NT2/D1 (cell line): ENCODE results near the gene CHAMP1.

ENCODE experiments used
- DNase-seq: peaks from one replicate; pipeline ENCODE4 v3.0.0-alpha.2; 2011; ENCODE audit warnings: low read depth, low spot score
- H3K27me3 ChIP-seq: 2 replicates; pipeline ENCODE4 v1.6.0; 2011; ENCODE audit warnings: mild to moderate bottlenecking; ENCODE audit not compliant: insufficient read length, insufficient read depth
- H3K36me3 ChIP-seq: 2 replicates; pipeline ENCODE4 v1.6.1; 2011; ENCODE audit warnings: mild to moderate bottlenecking, low read length, mixed read lengths; ENCODE audit not compliant: insufficient read depth, insufficient read length
- H3K4me1 ChIP-seq: 2 replicates; pipeline ENCODE4 v1.5.1; 2011; ENCODE audit not compliant: insufficient read depth, insufficient read length
- H3K4me3 ChIP-seq: 2 replicates; pipeline ENCODE4 v1.5.1; 2011; ENCODE audit warnings: low read depth; ENCODE audit not compliant: insufficient read length
- H3K9ac ChIP-seq: 2 replicates; pipeline ENCODE4 v1.6.0; 2011; ENCODE audit warnings: low read depth; ENCODE audit not compliant: insufficient read length
- H3K9me3 ChIP-seq: 2 replicates; pipeline ENCODE4 v1.5.1; 2011; ENCODE audit warnings: mild to moderate bottlenecking, low read length; ENCODE audit not compliant: insufficient read depth
- SUZ12 ChIP-seq: IDR thresholded peaks from 2 replicates; pipeline ENCODE4 v1.6.1; 2011; ENCODE audit not compliant: insufficient read length, insufficient read depth; ENCODE audit errors: extremely low read depth
- YY1 ChIP-seq: IDR thresholded peaks from 2 replicates; pipeline ENCODE4 v1.6.1; 2011; ENCODE audit not compliant: insufficient read length, insufficient read depth
- ZNF274 ChIP-seq: IDR thresholded peaks from 2 replicates; pipeline ENCODE4 v1.6.1; 2011; ENCODE audit warnings: mild to moderate bottlenecking, low read depth, low read length

The CHAMP1 gene, protein sequence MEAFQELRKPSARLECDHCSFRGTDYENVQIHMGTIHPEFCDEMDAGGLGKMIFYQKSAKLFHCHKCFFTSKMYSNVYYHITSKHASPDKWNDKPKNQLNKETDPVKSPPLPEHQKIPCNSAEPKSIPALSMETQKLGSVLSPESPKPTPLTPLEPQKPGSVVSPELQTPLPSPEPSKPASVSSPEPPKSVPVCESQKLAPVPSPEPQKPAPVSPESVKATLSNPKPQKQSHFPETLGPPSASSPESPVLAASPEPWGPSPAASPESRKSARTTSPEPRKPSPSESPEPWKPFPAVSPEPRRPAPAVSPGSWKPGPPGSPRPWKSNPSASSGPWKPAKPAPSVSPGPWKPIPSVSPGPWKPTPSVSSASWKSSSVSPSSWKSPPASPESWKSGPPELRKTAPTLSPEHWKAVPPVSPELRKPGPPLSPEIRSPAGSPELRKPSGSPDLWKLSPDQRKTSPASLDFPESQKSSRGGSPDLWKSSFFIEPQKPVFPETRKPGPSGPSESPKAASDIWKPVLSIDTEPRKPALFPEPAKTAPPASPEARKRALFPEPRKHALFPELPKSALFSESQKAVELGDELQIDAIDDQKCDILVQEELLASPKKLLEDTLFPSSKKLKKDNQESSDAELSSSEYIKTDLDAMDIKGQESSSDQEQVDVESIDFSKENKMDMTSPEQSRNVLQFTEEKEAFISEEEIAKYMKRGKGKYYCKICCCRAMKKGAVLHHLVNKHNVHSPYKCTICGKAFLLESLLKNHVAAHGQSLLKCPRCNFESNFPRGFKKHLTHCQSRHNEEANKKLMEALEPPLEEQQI

DNA sequence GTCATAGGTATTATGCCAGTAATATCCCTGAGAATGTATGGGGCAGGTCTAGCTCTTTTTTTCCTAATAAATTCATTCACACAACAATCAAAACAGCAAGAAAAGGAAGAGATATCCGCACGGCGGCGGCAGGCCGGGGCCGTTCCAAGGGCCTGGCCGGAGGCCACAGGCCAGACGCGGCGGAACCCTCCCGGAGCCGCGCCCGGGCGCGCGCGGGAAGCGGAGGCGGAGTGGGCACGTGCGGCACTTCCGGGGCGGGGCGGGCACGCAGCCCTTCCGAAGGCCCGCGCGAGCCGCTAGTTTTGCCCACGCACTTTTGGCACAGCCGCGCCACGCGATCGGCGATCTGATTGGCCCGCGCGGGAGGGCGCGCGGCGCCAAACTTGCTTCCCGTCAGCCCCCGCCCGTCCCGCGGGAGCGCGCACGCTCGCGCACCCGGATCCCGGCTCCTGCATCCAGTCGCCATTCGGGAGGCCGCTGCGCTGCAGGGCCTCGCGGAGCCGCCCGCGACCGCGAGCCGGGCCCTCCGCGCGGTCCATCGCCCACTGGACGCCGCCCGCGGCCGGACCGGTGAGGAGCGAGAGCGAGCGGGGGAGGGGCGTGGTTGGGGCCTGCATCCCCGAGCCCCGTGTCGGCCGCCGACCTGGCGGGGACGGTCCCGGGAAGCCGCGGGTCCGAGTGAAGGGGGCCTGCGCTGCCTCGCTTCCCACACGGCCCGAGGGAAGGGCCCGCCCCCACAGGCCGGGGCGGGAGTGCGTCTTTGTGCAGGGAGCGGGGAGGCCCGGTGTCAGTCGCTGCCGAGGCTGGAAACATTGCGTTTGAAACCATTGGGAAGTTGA is at the start of gene CHAMP1:
Gene CHAMP1 (plus strand): TSS at position 430 of the 839 bp plus-strand sequence. CDS start 9,340 bp downstream, outside the sequence.
- Histone ChIP-seq H3K27me3 (no peaks in the 10 kb centered on the region), H3K4me1 (peaks cover 2% of the 10 kb centered on the region), H3K4me3 (peak within 1 kb of the TSS; percentile 73), H3K36me3 (peaks cover 14% of the 10 kb centered on the region), H3K9me3 (no peaks in the 10 kb centered on the region), H3K9ac (peak within 1 kb of the TSS; percentile 98)
- TF ChIP-seq YY1 (peak; percentile 11), ZNF274 (no peak)
- DNase-seq = peak; percentile 84

DNA sequence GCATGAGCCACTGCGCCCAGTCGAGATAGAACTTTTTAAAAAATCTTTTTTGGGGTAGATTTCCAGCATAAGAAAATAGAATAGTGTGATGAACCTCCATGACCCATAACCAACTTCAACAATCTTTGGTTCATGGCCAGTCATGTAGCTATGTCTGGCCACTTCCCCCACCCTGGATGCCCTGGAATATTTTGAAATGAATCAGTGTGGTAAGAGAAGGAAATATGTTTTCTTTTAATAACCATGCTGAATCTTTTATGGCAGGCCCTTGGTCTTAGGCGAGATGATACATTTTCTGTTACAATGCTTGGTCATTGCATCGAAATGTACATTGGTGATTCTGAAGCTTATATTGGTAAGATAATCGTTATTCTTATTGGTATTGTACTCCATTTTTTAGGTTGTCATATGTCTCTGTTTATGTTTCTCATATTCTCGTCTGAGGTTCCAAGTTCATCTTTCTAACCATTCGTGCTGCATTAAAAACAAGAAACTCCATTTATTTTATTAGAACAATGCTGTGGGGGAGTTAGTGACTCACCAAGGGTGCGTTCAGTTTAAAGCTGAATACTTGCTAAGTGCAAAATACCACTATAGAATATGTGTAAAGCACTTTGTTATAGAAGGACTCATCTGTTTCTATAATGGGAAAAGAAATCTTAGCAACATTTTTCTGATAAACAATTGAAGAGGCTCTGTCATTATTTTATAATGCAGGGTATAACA is 49.3 kb upstream of the CHAMP1 start:
- H3K4me1 ChIP-seq = no peaks in the 10 kb centered on the region
- H3K9me3 ChIP-seq = no peaks in the 10 kb centered on the region; the same call in 1 of the 2 replicates
- peaks cover 88% of the 10 kb centered on the region for H3K36me3 ChIP-seq
- no peak for DNase-seq
- no peak for TF ChIP-seq ZNF274
- TF ChIP-seq YY1 = no peak
- TF ChIP-seq SUZ12 = no peak
- H3K27me3 ChIP-seq = no peaks in the 10 kb centered on the region
- no peak overlapping the region for H3K9ac ChIP-seq
- H3K4me3 ChIP-seq = no peak overlapping the region

DNA sequence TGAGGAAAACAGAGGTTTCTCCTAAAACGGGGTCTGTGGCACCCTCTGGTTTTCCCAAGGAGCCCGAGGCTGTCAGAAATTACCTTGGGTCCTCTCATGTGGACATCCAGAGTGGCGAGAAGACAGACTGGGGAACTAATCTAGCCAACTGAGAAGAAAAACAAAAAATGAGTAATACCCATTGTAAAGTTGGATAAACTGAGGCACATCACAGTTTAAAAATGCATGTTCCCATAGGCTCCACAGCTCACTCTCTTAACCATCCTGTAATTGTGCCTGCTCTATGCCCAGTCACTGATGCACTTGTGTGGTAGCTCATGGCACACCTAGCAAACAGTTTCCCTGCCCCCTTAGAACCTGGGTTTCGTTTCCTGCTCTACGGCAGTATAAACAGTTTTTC is 48.1 kb upstream of the CHAMP1 start:
- Histone ChIP-seq H3K27me3 (no peaks in the 10 kb centered on the region), H3K9ac (no peak overlapping the region), H3K4me3 (no peak overlapping the region), H3K4me1 (no peaks in the 10 kb centered on the region), H3K9me3 (no peaks in the 10 kb centered on the region; the same call in 1 of the 2 replicates), H3K36me3 (peaks cover 86% of the 10 kb centered on the region)
- no peak for DNase-seq
- TF ChIP-seq ZNF274 (no peak), YY1 (no peak), SUZ12 (no peak)

DNA sequence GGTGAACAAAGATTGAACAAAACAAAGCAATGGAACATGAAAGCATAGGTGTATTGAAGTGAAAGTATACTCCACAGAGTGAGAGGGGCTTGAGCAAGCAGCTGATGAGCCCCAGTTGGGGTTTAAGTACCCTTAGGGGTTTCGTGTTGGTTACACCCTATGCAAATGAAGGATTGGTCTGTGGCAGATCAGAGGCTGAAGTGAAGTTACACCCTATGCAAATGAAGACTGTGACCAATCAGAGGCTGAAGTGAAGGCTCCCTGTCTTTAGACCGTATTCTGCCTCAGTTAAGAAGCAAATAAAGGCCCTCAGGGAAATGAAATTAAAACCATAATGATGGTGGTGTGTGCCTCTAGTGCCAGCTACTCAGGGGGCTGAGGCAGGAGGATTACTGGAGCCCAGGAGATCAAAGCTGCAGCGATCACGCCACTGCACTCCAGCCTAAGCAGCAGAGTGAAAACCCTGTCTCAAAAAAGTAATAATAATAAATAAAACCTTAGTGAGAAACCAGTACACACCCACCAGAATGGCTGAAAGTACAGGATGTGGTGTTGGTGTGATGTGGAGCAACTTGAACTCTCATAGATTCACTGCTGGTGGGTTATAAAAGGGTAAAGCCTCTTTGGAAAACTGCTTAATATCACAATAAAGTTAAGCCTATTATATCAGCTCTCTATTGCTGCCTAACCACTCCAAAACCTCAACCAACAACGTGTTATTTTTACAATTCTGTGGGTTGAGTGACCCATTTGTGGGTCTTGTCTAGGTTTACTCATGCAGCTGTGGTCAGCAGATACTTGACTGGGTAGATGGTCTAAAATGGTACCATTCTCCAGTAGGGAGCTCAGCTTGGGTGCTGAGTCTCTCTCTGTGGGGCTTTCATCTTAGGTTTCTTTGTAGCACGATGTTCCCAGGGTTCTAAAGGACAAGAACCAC is 45.7 kb upstream of the CHAMP1 start:
- H3K27me3 ChIP-seq = no peaks in the 10 kb centered on the region
- no peak overlapping the region for H3K9ac ChIP-seq
- peaks cover 79% of the 10 kb centered on the region for H3K36me3 ChIP-seq
- no peak overlapping the region for H3K4me3 ChIP-seq
- no peak for TF ChIP-seq ZNF274
- TF ChIP-seq SUZ12 = no peak
- TF ChIP-seq YY1 = no peak
- no peaks in the 10 kb centered on the region for H3K4me1 ChIP-seq
- no peaks in the 10 kb centered on the region; the same call in 1 of the 2 replicates for H3K9me3 ChIP-seq
- DNase-seq = no peak

DNA sequence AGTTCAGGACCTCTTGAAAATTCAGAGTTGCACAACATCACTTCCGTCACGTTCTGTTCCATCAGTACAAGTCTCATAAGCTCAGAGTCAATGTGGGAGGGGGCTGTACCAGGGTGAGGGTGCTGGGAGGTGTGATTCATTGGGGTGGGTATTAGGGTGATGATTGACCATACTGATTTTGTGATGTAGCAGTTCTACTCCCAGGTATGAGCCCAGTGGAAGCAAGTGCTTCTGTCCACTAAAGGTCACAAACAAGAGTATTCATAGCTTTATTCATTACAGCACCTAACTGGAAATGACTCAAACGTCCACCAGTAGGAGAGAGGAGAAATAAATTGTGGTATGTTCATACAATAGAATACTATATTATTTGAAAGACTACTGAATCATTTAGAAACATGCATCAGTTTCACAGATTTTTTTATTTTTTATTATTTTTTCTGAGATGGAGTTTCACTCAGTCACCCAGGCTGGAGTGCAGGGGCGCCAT is 45.0 kb upstream of the CHAMP1 start:
- Histone ChIP-seq H3K4me3 (no peak overlapping the region), H3K9me3 (no peaks in the 10 kb centered on the region; the same call in 1 of the 2 replicates), H3K27me3 (no peaks in the 10 kb centered on the region), H3K4me1 (no peaks in the 10 kb centered on the region), H3K9ac (no peak overlapping the region), H3K36me3 (peaks cover 80% of the 10 kb centered on the region)
- TF ChIP-seq YY1 (no peak), SUZ12 (no peak), ZNF274 (no peak)
- DNase-seq = no peak

DNA sequence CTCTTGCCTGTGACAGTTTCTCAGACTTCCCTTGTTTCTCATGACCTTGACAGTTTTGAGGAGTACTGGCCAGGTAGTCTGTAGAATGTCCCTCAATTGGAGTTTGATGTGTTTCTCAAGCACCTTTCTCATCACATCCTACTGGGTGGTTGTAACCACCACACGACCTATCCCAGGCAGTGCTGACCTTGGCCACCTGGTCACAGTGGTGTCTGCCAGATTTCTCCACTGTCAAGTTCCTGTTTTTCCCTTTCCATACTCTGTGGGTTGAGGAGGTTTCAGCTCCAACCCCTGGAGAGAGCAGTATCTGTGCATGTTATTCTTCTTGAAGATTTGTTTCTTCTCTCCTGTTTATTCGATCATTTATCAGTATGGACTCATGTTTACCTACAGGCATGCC is 41.3 kb upstream of the CHAMP1 start:
- Histone ChIP-seq H3K36me3 (peaks cover 79% of the 10 kb centered on the region), H3K4me1 (no peaks in the 10 kb centered on the region), H3K9me3 (no peaks in the 10 kb centered on the region; the same call in 1 of the 2 replicates), H3K4me3 (no peak overlapping the region), H3K27me3 (no peaks in the 10 kb centered on the region), H3K9ac (no peak overlapping the region)
- no peak for DNase-seq
- TF ChIP-seq SUZ12 = no peak
- TF ChIP-seq ZNF274 = no peak
- no peak for TF ChIP-seq YY1
